GM21423 (cell line): ENCODE measurements around the gene CASKIN2.

ENCODE experiments used
- ATAC-seq: cut with Tn5 transposase; IDR thresholded peaks from one replicate; pipeline ENCODE4 v1.9.1; 2021; ENCODE audit warnings: mild to moderate bottlenecking, moderate library complexity; ENCODE audit not compliant: unreplicated experiment

The CASKIN2 gene, protein sequence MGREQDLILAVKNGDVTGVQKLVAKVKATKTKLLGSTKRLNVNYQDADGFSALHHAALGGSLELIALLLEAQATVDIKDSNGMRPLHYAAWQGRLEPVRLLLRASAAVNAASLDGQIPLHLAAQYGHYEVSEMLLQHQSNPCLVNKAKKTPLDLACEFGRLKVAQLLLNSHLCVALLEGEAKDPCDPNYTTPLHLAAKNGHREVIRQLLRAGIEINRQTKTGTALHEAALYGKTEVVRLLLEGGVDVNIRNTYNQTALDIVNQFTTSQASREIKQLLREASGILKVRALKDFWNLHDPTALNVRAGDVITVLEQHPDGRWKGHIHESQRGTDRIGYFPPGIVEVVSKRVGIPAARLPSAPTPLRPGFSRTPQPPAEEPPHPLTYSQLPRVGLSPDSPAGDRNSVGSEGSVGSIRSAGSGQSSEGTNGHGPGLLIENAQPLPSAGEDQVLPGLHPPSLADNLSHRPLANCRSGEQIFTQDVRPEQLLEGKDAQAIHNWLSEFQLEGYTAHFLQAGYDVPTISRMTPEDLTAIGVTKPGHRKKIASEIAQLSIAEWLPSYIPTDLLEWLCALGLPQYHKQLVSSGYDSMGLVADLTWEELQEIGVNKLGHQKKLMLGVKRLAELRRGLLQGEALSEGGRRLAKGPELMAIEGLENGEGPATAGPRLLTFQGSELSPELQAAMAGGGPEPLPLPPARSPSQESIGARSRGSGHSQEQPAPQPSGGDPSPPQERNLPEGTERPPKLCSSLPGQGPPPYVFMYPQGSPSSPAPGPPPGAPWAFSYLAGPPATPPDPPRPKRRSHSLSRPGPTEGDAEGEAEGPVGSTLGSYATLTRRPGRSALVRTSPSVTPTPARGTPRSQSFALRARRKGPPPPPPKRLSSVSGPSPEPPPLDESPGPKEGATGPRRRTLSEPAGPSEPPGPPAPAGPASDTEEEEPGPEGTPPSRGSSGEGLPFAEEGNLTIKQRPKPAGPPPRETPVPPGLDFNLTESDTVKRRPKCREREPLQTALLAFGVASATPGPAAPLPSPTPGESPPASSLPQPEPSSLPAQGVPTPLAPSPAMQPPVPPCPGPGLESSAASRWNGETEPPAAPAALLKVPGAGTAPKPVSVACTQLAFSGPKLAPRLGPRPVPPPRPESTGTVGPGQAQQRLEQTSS (N-terminal part only)

DNA sequence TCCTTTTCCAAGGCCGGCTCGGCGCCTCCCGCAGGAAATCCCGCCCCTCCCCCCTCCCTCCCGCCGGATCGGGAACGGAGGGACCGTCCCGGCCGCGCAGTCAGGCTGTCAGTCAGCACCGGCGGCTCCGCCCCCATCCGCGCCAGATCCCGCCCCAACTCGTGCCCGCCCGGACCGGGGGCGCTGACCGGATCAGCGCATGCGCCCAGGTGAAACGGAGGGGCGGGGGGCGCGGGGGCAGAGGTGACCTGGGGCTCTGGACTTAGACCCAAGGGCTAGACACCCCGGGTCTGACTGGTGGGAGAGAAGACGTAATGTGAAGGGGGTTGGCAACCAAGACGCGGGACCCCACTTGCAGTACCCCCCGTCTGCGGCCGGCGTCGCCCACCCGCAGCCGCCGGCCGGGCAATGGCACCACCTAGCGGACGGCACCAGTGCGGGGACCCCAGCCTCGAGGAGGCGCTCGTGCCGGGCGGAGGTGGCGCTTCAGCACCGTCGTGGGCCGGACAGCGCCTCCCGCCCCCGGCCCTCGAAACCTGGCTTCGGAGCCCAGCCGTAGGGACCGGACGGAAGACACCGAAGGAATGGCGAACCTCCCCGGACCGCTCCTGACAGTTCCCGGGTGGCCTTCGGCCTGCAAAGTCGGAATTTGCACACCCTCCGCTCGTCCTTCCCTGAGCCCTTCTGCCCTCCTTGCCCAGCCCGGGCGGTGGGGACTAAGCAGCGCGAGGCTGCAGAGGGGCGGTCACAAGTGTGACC is at the start of gene CASKIN2:
Gene CASKIN2, minus strand, starts transcription at position 42 of the 759 bp plus-strand sequence. CDS start 1,733 bp downstream, outside the sequence.
- peak; percentile 45 for ATAC-seq

DNA sequence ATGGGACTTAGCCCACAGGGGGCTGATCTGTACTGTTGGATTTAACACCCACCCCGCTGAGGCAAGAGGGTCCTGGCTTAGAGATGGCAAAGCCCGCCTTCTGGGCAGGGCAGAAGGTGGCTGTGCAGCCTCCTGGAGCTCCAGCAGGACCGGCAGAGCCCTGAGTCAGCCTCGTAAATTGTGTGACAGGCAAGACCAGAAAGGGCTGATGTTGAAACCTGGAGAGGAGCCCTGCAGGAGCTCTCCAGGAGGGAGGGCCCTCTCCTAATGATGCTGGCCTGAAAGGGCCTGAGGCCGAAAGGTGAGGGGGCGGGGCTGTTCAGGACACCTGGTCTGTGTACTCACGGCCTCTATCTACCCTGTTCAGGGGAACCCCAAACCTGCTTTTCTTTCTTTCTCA is 49.7 kb upstream of the CASKIN2 start:
- no peak for ATAC-seq

DNA sequence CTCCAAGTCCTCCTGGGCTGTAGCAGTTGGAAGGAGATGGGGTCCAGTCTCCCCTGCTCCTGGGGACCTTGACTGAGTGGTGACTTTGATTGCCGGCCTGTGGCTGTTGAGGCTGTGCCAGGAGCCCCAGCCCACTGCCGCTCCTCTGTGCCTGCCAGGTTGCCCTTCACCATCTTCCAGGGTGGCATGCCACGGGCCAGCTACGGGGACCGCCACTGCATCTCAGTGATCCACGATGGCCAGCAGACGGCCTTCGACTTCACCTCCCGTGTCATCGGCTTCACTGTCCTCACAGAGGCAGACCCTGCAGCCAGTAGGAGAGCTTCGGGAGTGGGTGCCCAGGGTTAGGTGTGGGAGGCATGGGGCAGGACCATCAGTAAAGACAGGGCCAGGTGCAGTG is 48.9 kb upstream of the CASKIN2 start:
- no peak for ATAC-seq

DNA sequence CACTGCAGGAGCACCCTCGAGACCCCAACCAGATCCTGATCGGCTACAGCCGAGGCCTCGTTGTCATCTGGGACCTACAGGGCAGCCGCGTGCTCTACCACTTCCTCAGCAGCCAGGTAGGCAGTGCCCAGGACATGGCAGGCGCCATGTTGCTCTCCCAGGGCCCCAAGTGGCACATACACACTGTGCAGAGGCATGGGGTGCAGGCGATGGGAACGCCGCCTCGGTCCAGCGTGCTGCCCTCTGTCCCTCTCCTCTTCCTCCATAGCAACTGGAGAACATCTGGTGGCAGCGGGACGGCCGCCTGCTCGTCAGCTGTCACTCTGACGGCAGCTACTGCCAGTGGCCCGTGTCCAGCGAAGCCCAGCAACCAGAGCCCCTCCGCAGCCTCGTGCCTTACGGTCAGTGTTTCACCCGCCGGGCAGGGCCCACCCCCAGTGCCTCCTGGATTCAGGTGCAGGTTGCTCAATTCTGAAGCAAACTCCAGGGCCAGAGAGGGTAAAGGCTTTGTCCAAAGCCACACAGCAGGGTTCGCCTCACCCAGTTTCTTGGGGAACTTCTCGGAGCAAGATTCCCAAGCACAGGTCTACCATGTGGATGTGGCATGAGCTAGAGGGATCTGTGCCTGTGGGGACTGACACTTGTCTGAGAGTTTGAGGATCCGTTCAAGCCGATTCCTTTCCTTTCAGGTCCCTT is 47.9 kb upstream of the CASKIN2 start:
- no peak for ATAC-seq

DNA sequence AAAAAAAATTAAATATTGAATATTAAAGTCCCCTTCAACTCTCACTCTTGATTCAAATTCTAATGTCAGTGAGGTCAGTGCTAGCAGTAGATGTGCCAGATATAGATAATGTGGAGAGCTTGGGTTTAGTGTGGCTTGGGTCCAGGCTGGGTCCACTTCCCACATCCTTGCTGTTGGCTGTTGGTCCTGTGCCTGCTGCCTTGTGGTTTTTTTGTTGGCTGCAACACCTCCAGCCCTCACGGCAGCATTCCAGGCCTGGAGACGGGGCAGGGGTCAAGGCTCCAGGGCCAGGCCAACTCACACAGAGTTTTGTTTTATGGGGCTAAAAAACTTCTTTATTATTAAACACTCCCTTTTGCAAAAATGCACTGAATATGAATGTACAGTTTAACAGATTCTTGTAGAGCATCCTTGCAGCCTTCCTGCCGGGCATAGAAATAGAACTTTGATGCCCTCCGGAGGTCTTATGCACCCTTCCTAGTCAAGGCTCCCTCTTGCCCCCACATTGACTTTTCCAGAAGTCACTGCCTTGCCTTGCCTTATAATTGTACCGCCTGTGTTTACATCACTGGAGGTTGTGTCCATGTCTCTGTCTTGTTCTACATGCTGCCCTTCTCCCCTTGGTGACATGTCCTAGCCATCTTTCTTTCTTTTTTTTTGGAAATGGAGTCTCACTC is 46.7 kb upstream of the CASKIN2 start:
- ATAC-seq = no peak

DNA sequence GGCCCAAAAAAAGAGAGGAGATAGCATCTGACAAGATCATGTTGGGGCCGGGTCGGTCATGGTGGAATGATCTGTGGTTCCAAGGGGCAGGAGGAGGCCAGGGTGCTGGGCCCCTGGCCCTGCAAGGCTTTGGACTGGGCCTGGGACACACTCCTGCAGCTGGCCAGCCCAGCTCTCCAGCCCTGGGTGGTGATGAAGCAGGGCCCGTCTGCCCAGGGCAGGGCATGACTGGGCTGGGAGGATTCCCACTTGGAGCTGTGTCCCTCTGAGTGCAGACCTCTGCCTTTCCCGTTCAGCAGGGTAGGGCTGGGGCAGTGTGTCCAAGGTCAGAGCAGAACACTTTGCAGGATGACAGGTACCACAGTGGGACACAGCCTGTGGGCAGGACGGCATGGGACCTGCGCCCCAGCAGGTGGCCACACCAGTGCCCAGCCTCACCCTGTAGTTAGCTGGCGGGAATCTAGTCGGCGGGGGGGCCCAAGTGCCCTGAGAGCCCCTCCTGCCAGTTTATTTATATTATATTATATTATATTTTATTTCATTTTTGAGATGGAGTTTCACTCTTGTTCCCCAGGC is 44.7 kb upstream of the CASKIN2 start:
- ATAC-seq = no peak

DNA sequence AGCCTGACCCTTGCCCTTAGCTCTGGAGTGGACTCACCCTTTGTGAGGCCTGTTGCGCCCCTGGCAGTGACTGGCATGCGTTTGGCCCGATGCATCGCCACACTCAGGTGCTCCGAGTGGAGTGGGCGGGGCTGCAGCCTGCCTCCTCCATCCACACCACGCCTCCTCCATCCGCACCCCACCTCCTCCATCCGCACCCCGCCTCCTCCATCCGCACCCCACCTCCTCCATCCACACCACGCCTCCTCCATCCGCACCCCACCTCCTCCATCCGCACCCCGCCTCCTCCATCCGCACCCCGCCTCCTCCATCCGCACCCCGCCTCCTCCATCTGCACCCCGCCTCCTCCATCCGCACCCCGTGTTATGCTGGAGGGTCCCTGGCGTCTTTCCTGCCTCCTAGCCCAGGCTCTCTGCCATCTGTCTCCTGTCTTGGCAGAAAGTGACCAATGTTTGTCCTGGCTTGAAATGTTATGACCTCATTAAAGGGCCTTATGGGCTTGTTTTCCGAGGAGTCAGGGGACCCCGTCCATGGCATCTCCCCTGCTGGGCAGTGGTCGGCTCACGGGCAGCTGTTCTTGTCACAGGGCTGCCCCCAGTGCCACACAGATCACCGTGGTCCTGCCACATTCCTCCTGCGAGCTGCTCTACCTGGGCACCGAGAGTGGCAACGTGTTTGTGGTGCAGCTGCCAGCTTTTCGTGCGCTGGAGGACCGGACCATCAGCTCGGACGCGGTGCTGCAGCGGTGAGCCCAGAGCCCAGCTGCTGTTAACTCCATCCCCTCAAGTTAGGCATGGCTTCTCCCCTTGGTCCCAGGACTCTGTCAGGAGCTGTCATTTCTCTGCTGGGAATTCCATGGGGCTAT is 43.6 kb upstream of the CASKIN2 start:
- no peak for ATAC-seq

DNA sequence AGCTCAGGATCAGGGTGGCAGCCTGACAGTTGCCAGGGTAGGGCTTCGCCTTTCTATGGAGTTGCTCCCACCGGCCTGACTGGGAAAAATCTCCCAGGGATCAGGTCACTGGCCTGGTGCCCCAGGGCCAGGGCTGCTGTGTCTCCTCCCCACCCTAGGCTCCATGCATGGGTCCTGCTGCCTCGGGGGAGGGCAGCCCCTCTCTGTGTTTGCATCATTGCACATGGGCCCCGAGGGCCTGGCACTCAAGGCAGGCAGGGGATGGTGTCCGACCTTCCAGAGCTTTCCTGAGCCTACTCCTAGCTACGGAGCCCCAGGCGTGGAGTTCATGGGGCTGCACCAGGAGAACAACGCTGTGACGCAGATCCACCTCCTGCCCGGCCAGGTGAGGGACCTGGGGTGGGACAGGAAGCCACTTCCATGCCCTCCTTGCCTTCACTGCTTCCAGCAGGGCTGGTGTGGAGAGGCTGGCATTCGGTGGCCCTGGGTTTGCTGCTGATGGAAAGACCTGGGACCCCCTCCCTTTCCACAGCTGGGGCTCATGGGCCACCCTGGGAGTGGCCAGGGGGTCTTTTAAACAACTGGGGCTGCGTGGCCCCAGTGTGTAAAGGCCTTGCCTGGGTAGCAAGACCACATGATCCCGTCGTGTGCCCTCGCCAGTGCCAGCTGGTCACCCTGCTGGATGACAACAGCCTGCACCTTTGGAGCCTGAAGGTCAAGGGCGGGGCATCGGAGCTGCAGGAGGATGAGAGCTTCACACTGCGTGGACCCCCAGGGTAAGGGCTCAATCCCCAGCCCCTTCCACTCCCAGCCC is 42.7 kb upstream of the CASKIN2 start:
- no peak for ATAC-seq

DNA sequence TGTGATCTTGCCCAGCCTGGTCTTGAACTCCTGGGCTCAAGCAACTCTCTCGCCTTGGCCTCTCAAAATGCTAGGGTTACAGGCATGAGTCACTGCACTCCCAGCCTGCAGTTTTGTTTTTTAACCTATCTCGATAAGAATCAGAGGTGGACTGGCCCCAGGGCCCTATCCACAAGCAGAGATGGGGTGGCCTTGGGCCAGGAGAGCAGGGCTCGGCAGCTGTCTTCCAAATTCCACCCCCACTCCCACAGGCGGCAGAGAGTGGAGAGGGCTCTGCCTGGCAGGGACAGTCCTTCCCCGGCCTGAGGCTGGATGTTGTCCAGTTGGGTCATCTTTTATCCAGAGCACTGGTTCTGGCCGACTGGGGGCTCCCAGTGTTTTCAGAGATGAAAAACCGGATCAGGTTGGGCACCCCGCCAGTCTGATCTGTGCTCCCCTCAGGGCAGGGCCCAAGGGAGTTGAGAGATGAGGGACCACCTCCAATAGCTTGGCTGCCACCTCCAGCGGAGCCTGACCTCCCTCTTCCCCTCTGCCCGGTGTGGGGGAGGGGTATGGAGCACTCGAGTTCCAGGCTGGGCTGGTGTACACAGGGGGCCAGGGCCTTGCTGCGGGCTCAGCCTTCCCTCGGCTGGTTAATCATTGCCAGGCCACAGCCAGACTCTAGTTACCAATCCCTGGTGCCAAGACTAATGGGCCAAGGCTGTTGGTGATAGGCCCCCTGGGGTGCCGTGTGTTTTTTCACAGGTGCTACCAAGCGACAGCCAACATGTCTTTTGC is 41.9 kb upstream of the CASKIN2 start:
- ATAC-seq = no peak

DNA sequence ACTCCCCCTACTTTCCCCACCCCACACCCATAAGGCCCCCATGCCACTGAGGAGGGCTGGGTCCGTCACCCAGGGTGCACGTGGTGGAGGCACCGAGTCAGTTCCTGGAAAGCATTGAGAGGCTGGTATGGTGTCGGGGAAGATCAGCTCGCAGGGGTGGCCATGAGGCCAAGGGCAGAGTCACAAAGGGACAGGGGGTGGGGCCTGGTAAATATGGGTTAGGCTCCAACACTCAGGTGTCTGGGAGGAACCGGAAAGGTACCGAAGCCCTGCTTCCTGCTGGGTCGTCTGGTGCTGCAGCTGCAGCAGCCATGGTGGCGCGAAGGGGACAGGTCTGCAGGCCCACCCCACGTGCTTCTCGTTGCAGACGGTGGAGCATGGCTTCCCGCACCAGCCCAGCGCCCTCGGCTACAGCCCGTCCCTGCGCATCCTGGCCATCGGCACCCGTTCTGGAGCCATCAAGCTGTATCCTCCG is 40.4 kb upstream of the CASKIN2 start:
- no peak for ATAC-seq

DNA sequence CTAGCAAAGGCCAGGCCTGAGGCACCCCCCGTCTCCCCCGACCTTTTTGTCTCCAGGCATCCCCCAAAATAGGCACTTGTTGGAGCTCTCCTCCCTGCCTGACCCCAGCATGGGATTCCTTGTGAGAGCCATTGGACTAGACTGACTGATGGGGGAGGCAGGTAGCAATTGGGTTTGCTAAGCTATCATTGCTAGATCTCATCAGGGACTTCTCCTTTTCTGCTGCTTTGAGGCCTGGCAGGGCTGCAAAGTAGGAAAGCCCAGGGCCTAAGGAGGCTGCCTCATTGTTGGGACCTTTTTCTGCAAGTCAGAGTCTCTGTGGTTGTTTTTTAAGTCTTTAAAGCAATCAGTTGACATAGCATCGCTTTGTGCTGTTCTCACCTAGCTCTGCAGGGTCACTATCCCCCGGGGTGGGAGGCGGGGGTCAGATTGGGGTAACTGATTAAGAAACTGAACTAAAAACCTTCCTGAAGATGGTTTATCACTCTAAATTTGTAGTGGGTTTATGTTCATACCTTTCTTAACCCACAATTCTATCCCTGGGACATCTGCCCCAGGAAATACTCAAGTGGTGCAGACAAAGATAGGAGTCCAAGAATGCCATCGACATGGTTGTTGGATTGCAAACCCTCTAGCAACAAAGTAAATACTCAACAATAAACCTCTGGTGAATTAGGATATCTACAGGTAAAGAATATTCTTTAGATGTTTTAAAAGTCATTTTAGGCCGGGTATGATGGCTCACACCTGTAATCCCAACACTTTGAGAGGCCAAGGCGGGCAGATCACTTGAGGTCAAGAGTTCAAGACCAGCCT is 38.2 kb upstream of the CASKIN2 start:
- ATAC-seq = no peak

DNA sequence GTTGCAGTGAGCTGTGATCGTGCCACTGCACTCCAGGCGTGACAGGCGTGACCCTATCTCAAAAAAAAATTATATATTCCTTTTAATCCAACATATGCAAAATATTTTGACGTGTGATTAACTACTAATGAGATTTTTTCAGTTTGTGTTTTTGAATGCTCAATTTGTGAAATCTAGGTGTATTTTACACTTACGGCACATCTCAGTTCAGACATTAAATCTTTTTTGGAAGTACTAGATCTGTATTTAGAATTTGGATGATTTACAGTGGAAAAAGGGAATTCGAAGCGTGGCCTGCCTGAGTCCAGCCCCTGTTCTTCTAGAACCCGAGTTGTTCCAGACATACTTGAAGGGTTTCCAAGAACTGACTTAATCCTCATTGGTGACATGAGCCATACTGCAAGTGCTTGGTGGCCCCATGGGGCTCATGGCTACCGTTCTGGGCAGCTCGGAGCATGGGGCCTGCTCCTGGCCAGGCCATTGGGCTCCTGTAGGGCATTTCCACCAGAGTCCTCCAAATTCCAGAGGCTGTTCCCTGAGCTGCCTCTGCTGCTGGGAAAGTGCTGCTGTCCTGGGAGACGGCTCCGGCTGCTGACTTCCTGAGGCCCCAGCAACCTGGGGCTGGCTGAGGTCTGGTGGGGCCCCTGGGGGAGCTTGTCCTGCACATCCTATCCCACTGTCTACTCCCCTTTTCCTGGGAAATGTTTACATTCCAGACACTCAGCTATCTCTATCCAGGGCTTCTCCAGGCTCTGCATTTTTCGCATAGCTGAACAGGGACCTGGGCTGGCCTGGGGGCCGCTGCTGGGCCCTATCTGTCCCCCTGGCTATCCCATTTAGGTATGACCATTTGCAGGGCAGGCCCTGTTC is 37.3 kb upstream of the CASKIN2 start:
- no peak for ATAC-seq

DNA sequence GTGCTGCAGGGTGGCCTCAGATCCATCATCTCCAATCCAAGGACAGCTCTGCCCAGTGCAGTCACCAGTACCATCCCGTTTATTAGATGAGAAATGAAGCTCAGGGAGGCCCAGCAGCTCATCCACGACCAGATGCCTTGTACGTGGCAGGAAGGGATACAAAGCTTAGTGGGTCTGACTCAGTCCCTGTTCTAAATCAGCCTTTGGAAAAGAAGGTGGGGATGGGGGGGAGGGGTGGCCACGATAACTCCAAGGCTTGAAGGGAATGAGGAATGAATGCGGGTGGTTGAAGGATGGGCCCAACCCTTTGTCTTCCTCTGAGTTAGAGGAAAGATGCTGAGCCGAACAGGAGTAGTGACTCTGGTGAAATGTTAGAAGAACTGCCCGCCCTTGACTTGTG is 35.9 kb upstream of the CASKIN2 start:
- ATAC-seq = no peak

DNA sequence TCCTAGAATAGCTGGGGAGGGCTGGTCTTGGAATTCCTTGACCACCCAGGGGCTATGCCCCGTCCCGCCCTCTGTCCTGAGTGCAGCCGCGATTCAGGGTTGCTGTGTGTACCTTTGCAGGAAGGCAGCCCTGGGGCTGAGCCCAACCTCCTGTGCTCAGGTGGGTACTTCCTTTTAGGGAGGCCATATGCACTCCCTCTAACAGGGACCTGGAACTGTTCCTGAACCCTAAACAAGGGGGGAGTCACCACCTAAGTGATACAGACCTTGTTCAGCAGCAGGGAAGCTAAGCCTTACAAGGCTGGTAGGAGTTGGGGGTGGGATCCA is 34.8 kb upstream of the CASKIN2 start:
- ATAC-seq = no peak
